H1 (cell line): ENCODE results near the gene DNAH8. TPM values are rescaled to one million over a fixed set of nuclear protein-coding genes. Genes with fewer than 3 reads are reported as not detected.

ENCODE experiments used
- CTCF ChIA-PET: fragments of 300-600 bp; sonication (Branson Sonifier 250); formaldehyde crosslinking; loops from one replicate; lab custom pipeline; 2021; ENCODE audit not compliant: partially characterized antibody; lab: Charles Lee
- POLR2A ChIA-PET: fragments of 300-600 bp; sonication (Branson Sonifier 250); formaldehyde crosslinking; loops from one replicate; lab custom pipeline; 2021; ENCODE audit warnings: inconsistent platforms; ENCODE audit not compliant: partially characterized antibody; lab: Charles Lee
- DNase-seq, 2 experiments: peaks; one replicate each; pipeline versions ENCODE4 v3.0.0 to v3.0.0-alpha.2; 2010 to 2022; ENCODE audit warnings: low spot score in 2 of 2, low read depth in 1 of 2, mixed read lengths in 1 of 2
- FAIRE-seq: peaks from 2 replicates; lab custom pipeline; 2011; peaks lifted over from hg19 to GRCh38; lab: Jason Lieb, UNC
- H2AFZ ChIP-seq: 2 replicates; pipeline ENCODE4 v1.8.1; 2012; ENCODE audit warnings: low read length, inconsistent platforms
- H2AK5ac ChIP-seq: 2 replicates; pipeline ENCODE4 v1.6.1; 2013; ENCODE audit warnings: low read depth, low read length
- H2BK120ac ChIP-seq: replicated peaks from 2 replicates; pipeline ENCODE3; 2013; ENCODE audit warnings: low read depth, low read length, inconsistent platforms
- H2BK12ac ChIP-seq: 2 replicates; pipeline ENCODE4 v1.6.1; 2013; ENCODE audit warnings: low read depth, low read length
- H2BK15ac ChIP-seq: 2 replicates; pipeline ENCODE4 v1.6.1; 2013; ENCODE audit warnings: low read length
- H2BK20ac ChIP-seq: 2 replicates; pipeline ENCODE4 v1.6.1; 2013; ENCODE audit warnings: low read length
- H2BK5ac ChIP-seq: 2 replicates; pipeline ENCODE4 v1.6.1; 2013; ENCODE audit warnings: low read depth, low read length
- H3K14ac ChIP-seq: 2 replicates; pipeline ENCODE4 v1.6.1; 2013; ENCODE audit warnings: inconsistent platforms; ENCODE audit not compliant: insufficient read length
- H3K18ac ChIP-seq: 2 replicates; pipeline ENCODE4 v1.6.1; 2013; ENCODE audit warnings: low read length; ENCODE audit errors: extremely low read depth
- H3K23ac ChIP-seq: 2 replicates; pipeline ENCODE4 v1.6.1; 2013; ENCODE audit warnings: inconsistent platforms; ENCODE audit not compliant: insufficient read length
- H3K23me2 ChIP-seq: 2 replicates; pipeline ENCODE4 v1.6.1; 2013; ENCODE audit warnings: low read depth, low read length
- H3K27ac ChIP-seq: 2 replicates; pipeline ENCODE4 v1.6.1; 2011; ENCODE audit warnings: low read depth, low read length, inconsistent platforms
- H3K27me3 ChIP-seq, 4 experiments: replicated peaks in 1 of 4; 1 replicate in 1 of 4; 2 replicates in 3 of 4; pipeline versions ENCODE4 v1.6.1 to v1.8.1; 2011 to 2013; ENCODE audit warnings: low read length in 3 of 4, mild to moderate bottlenecking in 3 of 4, inconsistent platforms in 2 of 4, mixed read lengths in 2 of 4, moderate library complexity in 1 of 4; ENCODE audit not compliant: control insufficient read depth in 3 of 4, insufficient read depth in 3 of 4; ENCODE audit errors: extremely low read depth in 1 of 4
- H3K36me3 ChIP-seq, 4 experiments: 2 replicates each; pipeline versions ENCODE4 v1.6.1 to v1.8.1; 2011 to 2013; ENCODE audit warnings: mild to moderate bottlenecking in 4 of 4, low read length in 3 of 4, moderate library complexity in 2 of 4, control low read depth in 1 of 4, inconsistent platforms in 1 of 4; ENCODE audit not compliant: insufficient read depth in 4 of 4, control insufficient read depth in 2 of 4
- H3K4ac ChIP-seq: replicated peaks from 2 replicates; pipeline ENCODE3; 2013; ENCODE audit warnings: low read length, low read depth, mixed read lengths, inconsistent platforms; ENCODE audit not compliant: insufficient read length
- H3K4me1 ChIP-seq, 4 experiments: replicated peaks in 1 of 4; 1 replicate in 1 of 4; 2 replicates in 3 of 4; pipeline versions ENCODE4 v1.6.1 to v1.8.1; 2011 to 2013; ENCODE audit warnings: low read length in 3 of 4, inconsistent platforms in 2 of 4, mixed read lengths in 1 of 4; ENCODE audit not compliant: insufficient read depth in 4 of 4, control insufficient read depth in 3 of 4
- H3K4me2 ChIP-seq, 2 experiments: 2 replicates each; pipeline versions ENCODE4 v1.6.1 to v1.8.1; 2011 to 2013; ENCODE audit warnings: low read depth in 2 of 2, low read length in 2 of 2, control low read depth in 1 of 2, inconsistent platforms in 1 of 2, mild to moderate bottlenecking in 1 of 2; ENCODE audit not compliant: insufficient read depth in 1 of 2
- H3K4me3 ChIP-seq, 4 experiments: fragments of 200-600, 300-600 bp in 1 of 4; sonication (generic), shearing (Covaris generic), sonication (Bioruptor Twin) in 1 of 4; 2 replicates each; pipeline versions ENCODE4 v1.5.1 to v1.8.1; 2011 to 2016; ENCODE audit warnings: low read length in 4 of 4, low read depth in 3 of 4, control low read depth in 2 of 4, inconsistent platforms in 2 of 4, mild to moderate bottlenecking in 2 of 4, mixed read lengths in 1 of 4, moderate library complexity in 1 of 4; ENCODE audit not compliant: insufficient read depth in 2 of 4; ENCODE audit errors: extremely low read depth in 1 of 4
- H3K56ac ChIP-seq: replicated peaks from 2 replicates; pipeline ENCODE3; 2013; ENCODE audit warnings: low read depth, mild to moderate bottlenecking, mixed read lengths, low read length, inconsistent platforms; ENCODE audit not compliant: insufficient read length
- H3K79me1 ChIP-seq: 2 replicates; pipeline ENCODE4 v1.6.1; 2013; ENCODE audit warnings: low read depth, low read length, control low read depth
- H3K79me2 ChIP-seq, 2 experiments: 2 replicates each; pipeline versions ENCODE4 v1.6.1 to v1.8.1; 2012 to 2013; ENCODE audit warnings: low read length in 2 of 2, mild to moderate bottlenecking in 2 of 2, inconsistent platforms in 1 of 2; ENCODE audit not compliant: insufficient read depth in 2 of 2, control insufficient read depth in 1 of 2
- H3K9ac ChIP-seq, 4 experiments: replicated peaks in 1 of 4; 1 replicate in 1 of 4; 2 replicates in 3 of 4; pipeline versions ENCODE4 v1.6.1 to v1.8.1; 2011 to 2013; ENCODE audit warnings: low read depth in 3 of 4, low read length in 3 of 4, control low read depth in 2 of 4, mild to moderate bottlenecking in 2 of 4, moderate library complexity in 2 of 4, inconsistent platforms in 1 of 4; ENCODE audit errors: extremely low read depth in 1 of 4
- H3K9me3 ChIP-seq, 2 experiments: 2 replicates each; pipeline versions ENCODE4 v1.6.1 to v1.8.1; 2012 to 2013; ENCODE audit warnings: mild to moderate bottlenecking in 2 of 2, moderate library complexity in 2 of 2, control low read depth in 1 of 2, inconsistent platforms in 1 of 2, low read depth in 1 of 2, low read length in 1 of 2, mixed read lengths in 1 of 2; ENCODE audit not compliant: insufficient read depth in 2 of 2
- H4K20me1 ChIP-seq, 2 experiments: replicated peaks in 1 of 2; 2 replicates each; pipeline versions ENCODE3 to v1.8.1; 2011 to 2013; ENCODE audit warnings: inconsistent platforms in 2 of 2, low read length in 2 of 2, mild to moderate bottlenecking in 1 of 2; ENCODE audit not compliant: insufficient read depth in 2 of 2, control insufficient read depth in 1 of 2
- H4K5ac ChIP-seq: 2 replicates; pipeline ENCODE4 v1.6.1; 2013; ENCODE audit warnings: low read length, low read depth, mixed read lengths, inconsistent platforms; ENCODE audit not compliant: insufficient read length
- H4K8ac ChIP-seq: 2 replicates; pipeline ENCODE4 v1.8.0; 2013; ENCODE audit warnings: mild to moderate bottlenecking, moderate library complexity, low read length, inconsistent platforms; ENCODE audit not compliant: insufficient read depth; ENCODE audit errors: extremely low read depth
- H4K91ac ChIP-seq: replicated peaks from 2 replicates; pipeline ENCODE3; 2013; ENCODE audit warnings: low read length, mixed read lengths, inconsistent platforms; ENCODE audit not compliant: insufficient read length
- ATF2 ChIP-seq: IDR thresholded peaks from 2 replicates; pipeline ENCODE4 v1.6.1; 2012; ENCODE audit warnings: low read length, inconsistent platforms
- BACH1 ChIP-seq: IDR thresholded peaks from 2 replicates; pipeline ENCODE4 v1.6.1; 2012; ENCODE audit warnings: low read length, improper control_type of control experiment
- BCL11A ChIP-seq, 2 experiments: IDR thresholded peaks; one replicate each; pipeline ENCODE4 v1.6.1; 2011; ENCODE audit warnings: low read depth in 2 of 2, low read length in 2 of 2, mild to moderate bottlenecking in 2 of 2
- KDM4A ChIP-seq: IDR thresholded peaks from one replicate; pipeline ENCODE4 v1.7.1; 2012; ENCODE audit warnings: low read depth, mild to moderate bottlenecking, moderate library complexity, low read length, inconsistent platforms; ENCODE audit not compliant: severe bottlenecking
- NRF1 ChIP-seq: IDR thresholded peaks from 2 replicates; pipeline ENCODE4 v1.6.1; 2011; ENCODE audit warnings: mild to moderate bottlenecking, low read depth, low read length, improper control_type of control experiment
- POLR2AphosphoS5 ChIP-seq: IDR thresholded peaks from 2 replicates; pipeline ENCODE4 v1.6.1; 2011; ENCODE audit warnings: low read depth, low read length
- RXRA ChIP-seq: IDR thresholded peaks from 2 replicates; pipeline ENCODE4 v1.6.1; 2011; ENCODE audit warnings: low read depth, mild to moderate bottlenecking, low read length, moderate library complexity; ENCODE audit not compliant: insufficient read depth
- SIX5 ChIP-seq: IDR thresholded peaks from 2 replicates; pipeline ENCODE4 v1.6.1; 2011; ENCODE audit warnings: mild to moderate bottlenecking, low read depth, low read length
- SP2 ChIP-seq: IDR thresholded peaks from 2 replicates; pipeline ENCODE4 v1.6.1; 2012; ENCODE audit warnings: mild to moderate bottlenecking, low read length, inconsistent platforms
- TAF1 ChIP-seq: IDR thresholded peaks from 2 replicates; pipeline ENCODE4 v1.6.1; 2011; ENCODE audit warnings: mild to moderate bottlenecking, low read depth, low read length
- TBP ChIP-seq: IDR thresholded peaks from 2 replicates; pipeline ENCODE4 v1.6.1; 2011; ENCODE audit warnings: low read depth, low read length, improper control_type of control experiment
- TCF12 ChIP-seq: IDR thresholded peaks from 2 replicates; pipeline ENCODE4 v1.6.1; 2011; ENCODE audit warnings: low read depth, mild to moderate bottlenecking, low read length
- YY1 ChIP-seq: IDR thresholded peaks from 2 replicates; pipeline ENCODE4 v1.6.1; 2011; ENCODE audit warnings: low read depth, mild to moderate bottlenecking, low read length
- ZNF274 ChIP-seq: IDR thresholded peaks from 2 replicates; pipeline ENCODE4 v1.7.0; 2012; ENCODE audit warnings: low read length, borderline replicate concordance; ENCODE audit errors: extremely low read depth
- polyA plus RNA-seq, 7 experiments: library from polyadenylated mRNA; depleted of rRNA in 3 of 7; stranded (reverse) in 5 of 7; unstranded in 2 of 7; fragments of >200 nt in 5 of 7; fragments of 200-250 nt in 2 of 7; gene quantifications; 1 replicate in 5 of 7; 2 replicates in 1 of 7; 4 replicates in 1 of 7; pipeline versions ENCODE4 v1.2.1 to v1.2.3, GENCODE V29; 2011 to 2013; ENCODE audit warnings: missing spikeins in 2 of 7, mixed read lengths in 2 of 7
- total RNA-seq: library from RNA; stranded (reverse); fragmentation: NEBNext Ultra II Directional; extraction: Animal tissue kit (Norgen Biotek cat#: 25700); gene quantifications from 2 replicates; pipeline ENCODE4 v1.2.1, GENCODE V29; 2021

The DNAH8 gene
- total and polyA plus RNA-seq, 2 of the 8 experiments (the other 6 are each of a cell fraction or from before 2014, with no cell fraction given) = under 0.01 TPM; not detected in 1

- H3K79me2 ChIP-seq = peaks cover 0 to 78% of the 10 kb centered on the region in 2 experiments; a peak in 3 of 4 replicates
- H3K23ac ChIP-seq = no peak overlapping the region
- CTCF ChIA-PET = no interaction called here
Observed at GRCh38 chr6:38696345-38696744, 18.8 kb upstream of the DNAH8 start.

More at GRCh38 chr6:38696345-38696744, 18.8 kb upstream of the DNAH8 start:
- no peak overlapping the region for H3K14ac ChIP-seq
- no peak overlapping the region for H2AK5ac ChIP-seq
- no peak for FAIRE-seq
- no peak for TF ChIP-seq BCL11A (IDR thresholded peaks at IDR 0.05; ENCODE audit: low read depth in 2 of 2, low read length in 2 of 2)
- no peak for TF ChIP-seq YY1
- no peak for TF ChIP-seq BACH1
- no peak for TF ChIP-seq KDM4A
- no peak for TF ChIP-seq NRF1
- no peak for TF ChIP-seq ATF2
- no peak for TF ChIP-seq ZNF274
- TF ChIP-seq POLR2AphosphoS5 = no peak
- TF ChIP-seq TCF12 = no peak
- TF ChIP-seq TAF1 = no peak
- no peak for TF ChIP-seq RXRA
- TF ChIP-seq SP2 = no peak
- no peak for TF ChIP-seq SIX5
- TF ChIP-seq TBP = no peak
- no peak for DNase-seq
- H3K4me3 ChIP-seq = no peak overlapping the region
- no peak overlapping the region for H3K27ac ChIP-seq
- no peaks in the 10 kb centered on the region for H3K27me3 ChIP-seq
- H3K9me3 ChIP-seq = peaks cover 0 to 6% of the 10 kb centered on the region in 2 experiments; a peak in 1 of 4 replicates
- H3K4me2 ChIP-seq = no peak overlapping the region
- H4K91ac ChIP-seq = no peak overlapping the region
- H2BK12ac ChIP-seq = no peak overlapping the region
- no peak overlapping the region for H3K9ac ChIP-seq
- no peaks in the 10 kb centered on the region for H3K4me1 ChIP-seq
- H2BK120ac ChIP-seq = no peak overlapping the region
- H4K8ac ChIP-seq = no peak overlapping the region
- H4K5ac ChIP-seq = no peak overlapping the region
- H3K56ac ChIP-seq = no peak overlapping the region
- H2AFZ ChIP-seq = no peak overlapping the region
- H2BK5ac ChIP-seq = no peak overlapping the region
- no peak overlapping the region for H2BK15ac ChIP-seq
- peaks cover 3% of the 10 kb centered on the region; the same call in 1 of the 2 replicates for H3K79me1 ChIP-seq
- no peak overlapping the region for H3K4ac ChIP-seq
- H3K36me3 ChIP-seq = peaks cover 0 to 15% (median 3%) of the 10 kb centered on the region in 4 experiments; a peak in 2 of 8 replicates
- peaks cover 0 to 10% of the 10 kb centered on the region in 2 experiments for H4K20me1 ChIP-seq
- H2BK20ac ChIP-seq = no peak overlapping the region
- no peak overlapping the region for H3K18ac ChIP-seq
- POLR2A ChIA-PET = no interaction called here
- no peaks in the 10 kb centered on the region for H3K23me2 ChIP-seq
